Activated T-cell treated with anti-CD3 and anti-CD28 coated beads, Interleukin-2, amount 50 U/mL, for 48 hours (primary cell): ENCODE results near the gene ZPLD1.

ENCODE experiments used
- DNase-seq, 2 experiments: peaks; one replicate each; pipeline ENCODE4 v3.0.0-alpha.2; 2020

The ZPLD1 gene

GRCh38 chr3:102471001-102471400, 36.2 kb downstream of the ZPLD1 start:
- DNase-seq: no peak

- DNase-seq: no peak
These were observed 36.7 kb downstream of the ZPLD1 start for GRCh38 chr3:102471491-102471890.

DNA sequence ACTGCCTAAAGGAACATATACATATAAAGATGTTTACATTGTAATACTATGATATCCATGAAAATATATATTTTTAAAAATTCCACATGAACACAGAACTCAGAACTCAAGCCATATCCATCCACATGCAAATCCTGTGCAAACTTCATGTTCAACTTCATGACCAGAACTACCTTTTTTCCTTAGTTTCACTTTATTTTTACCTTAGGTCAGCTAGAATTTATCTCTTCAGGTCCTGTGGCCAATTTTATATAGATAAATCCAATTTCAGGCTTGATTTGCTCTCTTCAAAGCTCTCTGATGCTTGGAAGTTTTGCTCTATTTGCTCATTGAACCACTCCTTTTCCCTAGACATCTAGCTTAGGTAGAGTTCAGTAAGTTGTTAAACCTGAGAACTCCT, 38.8 kb downstream of the ZPLD1 start:
- DNase-seq: no peak

- DNase-seq: no peak
These were observed 39.4 kb downstream of the ZPLD1 start for GRCh38 chr3:102474207-102474606.

- no peak for DNase-seq
These were observed 41.4 kb downstream of the ZPLD1 start for GRCh38 chr3:102476198-102476597.

DNA sequence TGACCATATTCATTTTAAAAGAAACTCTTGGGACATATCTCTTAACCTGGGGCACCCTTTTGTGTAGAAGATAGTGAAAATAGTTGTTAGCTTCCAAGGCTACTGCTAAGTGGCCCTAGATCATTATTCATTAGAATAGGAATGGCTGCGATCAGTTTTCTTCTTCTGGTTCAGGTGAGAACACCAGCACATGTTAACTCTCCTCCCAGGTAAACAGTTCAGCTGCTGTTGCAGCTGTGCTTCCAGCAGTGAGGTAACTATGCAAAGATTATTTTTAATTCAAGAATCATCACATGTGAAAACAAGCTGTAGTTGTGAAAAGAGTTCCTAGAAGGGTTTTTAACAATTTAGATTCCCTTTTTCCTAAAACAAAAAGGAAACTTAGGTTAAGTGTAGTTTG, 43.3 kb downstream of the ZPLD1 start:
- no peak for DNase-seq

DNA sequence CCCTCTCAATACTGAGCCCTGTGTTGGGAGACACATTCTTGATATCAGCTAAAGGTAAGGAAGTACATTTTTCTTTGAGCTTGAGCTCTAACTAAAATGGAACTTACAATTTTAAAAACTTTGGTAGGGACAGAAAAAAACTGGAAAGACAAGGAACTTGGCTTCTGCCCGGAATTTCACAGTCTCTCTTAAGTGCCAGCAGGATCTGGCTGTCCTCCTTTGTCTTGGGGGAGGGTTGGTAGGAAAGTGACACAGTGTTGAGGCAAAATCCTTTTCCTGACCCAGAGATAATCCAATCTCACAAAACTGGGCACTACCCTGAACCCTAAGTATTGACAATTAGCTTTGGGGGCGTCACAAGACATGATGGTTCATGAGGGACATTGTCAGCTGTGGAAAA, 45.3 kb downstream of the ZPLD1 start:
- DNase-seq: no peak

GRCh38 chr3:102481050-102481449, 46.2 kb downstream of the ZPLD1 start:
- DNase-seq: no peak

DNA sequence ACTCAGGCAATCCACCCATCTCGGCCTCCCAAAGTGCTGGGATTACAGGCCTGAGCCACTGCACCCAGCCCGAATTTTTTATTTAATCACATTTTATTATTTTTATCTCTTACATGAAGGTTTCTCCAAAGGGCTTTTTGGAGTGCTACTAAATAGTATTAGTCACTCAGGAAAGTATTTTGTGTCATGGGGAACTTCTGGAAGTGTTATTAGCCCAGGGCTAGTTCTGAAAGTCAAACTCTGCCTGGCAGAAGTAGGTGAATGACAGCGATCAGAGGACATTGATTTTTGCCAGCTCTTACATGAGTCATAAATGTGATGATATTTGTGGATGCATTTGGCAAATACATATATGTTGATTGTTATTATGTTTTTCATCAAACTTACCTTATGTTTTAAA, 48.7 kb downstream of the ZPLD1 start:
- DNase-seq: no peak

GRCh38 chr3:102484363-102484762, 49.5 kb downstream of the ZPLD1 start:
- DNase-seq: no peak

- DNase-seq: no peak
These were observed 50.9 kb downstream of the ZPLD1 start for GRCh38 chr3:102485701-102486100.

GRCh38 chr3:102488331-102488730, 53.5 kb downstream of the ZPLD1 start:
- no peak for DNase-seq

GRCh38 chr3:102492300-102492699, 57.5 kb downstream of the ZPLD1 start:
- DNase-seq: no peak

DNA sequence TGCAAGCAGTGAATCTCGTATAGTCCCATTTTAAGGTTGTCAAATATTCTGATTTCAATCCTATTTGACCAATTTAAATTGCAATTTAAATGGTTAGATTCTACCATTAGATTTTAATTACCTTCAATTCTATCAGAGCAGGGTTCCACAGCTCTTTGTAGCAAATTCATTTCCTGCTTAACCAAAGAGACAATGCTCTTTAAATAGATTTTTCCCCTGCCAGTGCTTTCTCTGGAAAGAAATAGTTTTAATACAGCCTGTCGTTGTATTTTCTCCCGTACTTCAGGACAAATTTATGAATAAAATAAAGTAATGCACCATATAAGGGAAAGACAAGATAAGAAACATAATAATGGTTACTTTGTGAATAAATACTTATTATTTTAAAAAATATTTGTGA, 62.8 kb downstream of the ZPLD1 start:
- no peak for DNase-seq

DNA sequence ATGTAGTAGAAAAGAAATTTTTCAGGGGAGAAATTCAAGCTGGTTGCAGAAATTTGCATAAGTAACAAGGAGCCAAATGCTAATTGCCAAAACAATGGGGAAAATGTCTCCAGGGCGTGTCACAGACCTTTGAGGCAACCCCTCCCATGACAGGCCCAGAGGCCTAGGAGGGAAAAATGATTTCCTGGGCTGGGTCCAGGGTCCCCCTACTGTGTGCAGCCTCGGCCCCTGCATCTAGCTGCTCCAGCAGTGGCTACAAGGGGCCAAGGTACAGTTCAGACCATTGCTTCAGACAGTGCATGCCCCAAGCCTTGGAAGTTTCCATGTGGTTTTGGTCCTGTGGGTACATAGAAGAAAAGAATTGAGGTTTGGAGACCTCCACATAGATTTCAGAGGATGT, 70.7 kb downstream of the ZPLD1 start:
- DNase-seq: no peak

GRCh38 chr3:102510663-102511062, 75.8 kb downstream of the ZPLD1 start:
- no peak for DNase-seq

- no peak for DNase-seq
These were observed 76.4 kb downstream of the ZPLD1 start for GRCh38 chr3:102511168-102511567.

DNA sequence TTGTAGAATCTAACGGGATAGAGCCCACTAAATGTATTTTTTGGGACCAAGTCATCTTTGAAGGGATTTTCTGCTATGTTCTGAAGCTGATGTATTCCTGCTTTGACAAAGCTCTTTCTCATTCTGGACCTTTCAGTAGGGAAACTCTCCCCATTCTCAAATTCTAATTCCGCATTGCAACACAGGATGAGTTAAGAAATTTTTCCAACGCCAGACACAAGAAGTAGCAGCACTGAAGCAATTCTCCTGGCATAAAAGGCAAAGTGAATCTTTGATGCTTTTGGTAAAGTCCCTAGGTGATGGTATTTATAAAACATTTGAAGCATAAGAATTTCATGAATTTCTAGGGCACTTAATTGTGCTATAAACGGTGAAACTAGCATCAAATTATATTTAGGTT, 76.8 kb downstream of the ZPLD1 start:
- DNase-seq: no peak

DNA sequence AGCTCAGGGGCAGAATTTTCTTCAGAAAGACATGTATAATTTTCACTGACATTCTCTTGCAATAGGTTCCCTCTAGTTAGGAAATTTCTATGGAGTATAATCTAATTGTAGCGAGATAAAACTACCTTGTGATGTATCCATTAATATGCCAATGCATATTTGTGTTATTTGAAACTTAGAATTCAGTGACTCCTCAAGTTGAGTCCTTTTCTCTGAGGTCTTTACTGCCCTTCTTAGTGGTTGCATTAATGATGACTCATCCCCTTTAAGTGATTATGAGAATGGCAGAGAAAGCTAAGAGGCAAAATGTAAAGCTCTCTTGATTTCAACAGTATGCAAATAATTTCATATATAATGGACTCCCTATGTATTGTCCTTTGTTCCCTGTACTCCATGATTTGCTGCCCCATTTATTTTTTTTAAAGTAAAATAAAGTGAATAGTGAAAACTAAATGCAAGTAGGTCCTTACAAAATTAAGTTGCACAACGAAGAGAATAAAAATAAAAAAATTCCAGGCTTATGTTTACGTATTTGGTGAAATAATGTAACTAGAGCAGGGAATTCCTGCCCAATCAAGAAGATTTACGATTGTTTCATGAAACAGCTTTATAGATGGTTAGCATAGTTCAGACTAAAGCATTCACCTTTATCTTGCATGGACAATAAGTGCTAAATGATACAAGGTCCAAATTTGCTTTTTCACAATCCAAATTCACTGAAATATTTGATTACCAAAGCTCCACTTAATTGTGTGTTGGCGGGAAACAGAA, 78.1 kb downstream of the ZPLD1 start:
- no peak for DNase-seq

DNA sequence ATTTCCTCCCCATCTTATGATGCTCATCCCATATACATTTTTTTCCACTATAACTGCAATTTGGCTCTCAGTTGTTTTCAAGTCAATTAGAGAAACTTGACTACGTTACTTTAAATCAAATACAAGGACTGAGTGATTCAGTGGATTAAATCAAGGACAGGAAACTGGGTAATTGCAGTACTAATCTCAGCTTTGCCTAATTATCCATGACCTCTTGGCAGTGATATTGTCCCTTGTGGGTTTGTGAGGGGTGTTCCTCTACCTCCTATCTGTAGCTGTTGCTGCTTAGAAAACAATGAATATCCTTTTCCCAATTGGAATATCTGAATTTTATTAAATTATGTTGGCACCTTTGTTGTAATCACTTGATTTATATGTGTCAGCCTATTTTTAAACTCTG, 79.4 kb downstream of the ZPLD1 start:
- no peak for DNase-seq

GRCh38 chr3:102521246-102521645, 86.4 kb downstream of the ZPLD1 start:
- DNase-seq: no peak

GRCh38 chr3:102525624-102526023, 90.8 kb downstream of the ZPLD1 start:
- no peak for DNase-seq

GRCh38 chr3:102526865-102527264, 92.0 kb downstream of the ZPLD1 start:
- DNase-seq: no peak

GRCh38 chr3:102528727-102529126, 93.9 kb downstream of the ZPLD1 start:
- no peak for DNase-seq
